BLaER1 (cell line): ENCODE results near the gene MYL7.

Source experiments
- H3K27ac ChIP-seq: shearing (Covaris generic); formaldehyde crosslinking; 2 replicates; pipeline ENCODE4 v1.8.1; 2022
- H3K27me3 ChIP-seq: shearing (Covaris generic); formaldehyde crosslinking; 2 replicates; pipeline ENCODE4 v1.8.1; 2022
- H3K36me3 ChIP-seq: shearing (Covaris generic); formaldehyde crosslinking; 2 replicates; pipeline ENCODE4 v1.8.1; 2022
- H3K4me1 ChIP-seq: shearing (Covaris generic); formaldehyde crosslinking; 2 replicates; pipeline ENCODE4 v1.8.1; 2022
- H3K4me2 ChIP-seq: shearing (Covaris generic); formaldehyde crosslinking; 2 replicates; pipeline ENCODE4 v1.8.1; 2022
- H3K4me3 ChIP-seq: shearing (Covaris generic); formaldehyde crosslinking; 2 replicates; pipeline ENCODE4 v1.8.1; 2022
- H3K9ac ChIP-seq: shearing (Covaris generic); formaldehyde crosslinking; 2 replicates; pipeline ENCODE4 v1.8.1; 2022
- H3K9me3 ChIP-seq: shearing (Covaris generic); formaldehyde crosslinking; 2 replicates; pipeline ENCODE4 v1.8.1; 2022
- H4K20me1 ChIP-seq: shearing (Covaris generic); formaldehyde crosslinking; 2 replicates; pipeline ENCODE4 v1.8.1; 2022
- Cebpa-rat ChIP-seq: shearing (Covaris generic); IDR thresholded peaks from 2 replicates; pipeline ENCODE4 v1.8.1; 2022

MYL7 gene, protein sequence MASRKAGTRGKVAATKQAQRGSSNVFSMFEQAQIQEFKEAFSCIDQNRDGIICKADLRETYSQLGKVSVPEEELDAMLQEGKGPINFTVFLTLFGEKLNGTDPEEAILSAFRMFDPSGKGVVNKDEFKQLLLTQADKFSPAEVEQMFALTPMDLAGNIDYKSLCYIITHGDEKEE

DNA sequence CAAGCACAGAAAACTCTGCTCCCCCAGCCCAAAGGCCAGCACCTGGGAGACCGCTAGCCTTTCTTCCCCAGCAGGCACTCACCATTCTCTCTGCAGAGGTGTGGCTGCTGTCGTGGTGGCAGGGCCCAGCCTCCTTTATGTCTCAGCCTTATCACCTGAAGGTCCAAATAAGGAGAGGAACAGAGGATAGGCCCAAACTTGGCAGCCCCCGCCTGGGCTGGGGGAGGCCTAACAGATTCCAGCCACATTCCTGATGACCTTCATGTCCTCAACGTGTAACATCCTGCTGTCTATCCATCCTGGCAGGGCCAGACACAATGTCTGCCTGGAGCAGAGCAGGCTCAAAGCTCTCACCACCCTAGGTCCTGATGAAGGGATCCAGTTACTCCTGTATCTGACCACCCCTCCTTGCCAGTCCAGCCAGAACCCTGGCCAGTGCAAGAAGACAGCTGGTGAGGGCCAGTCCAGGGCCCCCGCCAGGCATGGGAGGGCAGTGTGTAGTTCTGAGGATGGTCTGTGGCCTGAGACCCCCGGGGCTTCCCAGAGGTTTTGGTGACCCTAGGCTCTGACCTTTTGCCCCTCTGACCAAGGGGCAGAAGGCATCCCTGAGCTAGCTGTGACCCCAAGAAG lies at the start of gene MYL7:
Gene MYL7, minus strand, starts transcription at position 112 of the 630 bp plus-strand sequence. Its CDS starts 27 bp downstream, at position 85.
- no peaks in the 10 kb centered on the region for H4K20me1 ChIP-seq
- H3K9ac ChIP-seq = no peak within 1 kb of the TSS
- peak within 1 kb of the TSS; percentile 59 for H3K4me2 ChIP-seq
- no peaks in the 10 kb centered on the region for H3K36me3 ChIP-seq
- peaks cover 22% of the 10 kb centered on the region for H3K4me1 ChIP-seq
- H3K27me3 ChIP-seq = peaks cover 10% of the 10 kb centered on the region; the same call in 1 of the 2 replicates
- H3K4me3 ChIP-seq = no peak within 1 kb of the TSS
- no peak for TF ChIP-seq Cebpa-rat
- H3K27ac ChIP-seq = no peak within 1 kb of the TSS
- H3K9me3 ChIP-seq = no peaks in the 10 kb centered on the region

DNA sequence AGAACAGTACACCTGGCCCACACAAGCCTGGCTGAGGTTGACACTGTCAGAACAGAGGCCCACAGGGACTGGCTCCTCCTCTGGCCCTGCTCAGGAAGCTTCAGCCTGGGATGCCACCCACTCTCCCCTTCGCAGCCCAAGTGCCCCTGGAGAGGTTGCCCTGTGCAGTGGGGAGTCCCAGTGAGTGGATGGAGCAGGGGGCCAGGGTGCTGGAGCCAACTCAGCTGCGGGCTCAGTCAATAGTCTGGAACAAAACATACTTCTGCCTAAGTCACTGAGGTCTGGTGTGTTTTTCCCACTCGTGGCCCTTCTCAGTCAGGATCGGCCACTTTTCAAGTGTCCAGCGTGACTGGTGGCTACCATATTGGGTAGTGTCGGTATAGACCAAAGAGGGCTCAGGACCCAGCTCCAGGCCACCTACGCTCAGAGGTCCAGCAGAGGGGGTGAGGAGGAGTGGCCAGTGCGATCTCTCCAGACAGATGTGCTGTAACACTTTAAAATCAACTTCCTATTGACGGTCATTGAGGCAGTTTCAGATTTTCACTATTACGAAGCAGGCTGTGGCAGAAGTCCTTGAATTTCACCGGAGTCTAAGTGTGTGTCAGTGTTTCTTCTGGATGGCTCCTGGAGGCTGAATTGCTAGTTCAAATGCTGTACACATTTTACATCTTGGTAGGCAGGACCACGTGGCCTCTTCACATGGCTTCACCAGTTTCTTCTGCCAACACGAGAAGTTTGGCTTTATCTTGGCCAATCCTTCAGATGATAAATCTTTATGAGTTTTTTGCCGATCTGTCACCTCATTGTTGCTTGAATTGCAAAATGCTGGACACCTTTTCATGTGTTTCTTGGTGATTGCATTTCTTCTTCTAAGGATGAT lies 49.1 kb upstream of the MYL7 start:
- Histone ChIP-seq H3K36me3 (no peaks in the 10 kb centered on the region), H3K27me3 (no peaks in the 10 kb centered on the region), H3K4me1 (peaks cover 3% of the 10 kb centered on the region; the same call in 1 of the 2 replicates), H3K4me2 (no peak overlapping the region), H3K27ac (no peak overlapping the region), H3K9me3 (no peaks in the 10 kb centered on the region), H4K20me1 (no peaks in the 10 kb centered on the region), H3K4me3 (no peak overlapping the region), H3K9ac (no peak overlapping the region)
- TF ChIP-seq Cebpa-rat = no peak

DNA sequence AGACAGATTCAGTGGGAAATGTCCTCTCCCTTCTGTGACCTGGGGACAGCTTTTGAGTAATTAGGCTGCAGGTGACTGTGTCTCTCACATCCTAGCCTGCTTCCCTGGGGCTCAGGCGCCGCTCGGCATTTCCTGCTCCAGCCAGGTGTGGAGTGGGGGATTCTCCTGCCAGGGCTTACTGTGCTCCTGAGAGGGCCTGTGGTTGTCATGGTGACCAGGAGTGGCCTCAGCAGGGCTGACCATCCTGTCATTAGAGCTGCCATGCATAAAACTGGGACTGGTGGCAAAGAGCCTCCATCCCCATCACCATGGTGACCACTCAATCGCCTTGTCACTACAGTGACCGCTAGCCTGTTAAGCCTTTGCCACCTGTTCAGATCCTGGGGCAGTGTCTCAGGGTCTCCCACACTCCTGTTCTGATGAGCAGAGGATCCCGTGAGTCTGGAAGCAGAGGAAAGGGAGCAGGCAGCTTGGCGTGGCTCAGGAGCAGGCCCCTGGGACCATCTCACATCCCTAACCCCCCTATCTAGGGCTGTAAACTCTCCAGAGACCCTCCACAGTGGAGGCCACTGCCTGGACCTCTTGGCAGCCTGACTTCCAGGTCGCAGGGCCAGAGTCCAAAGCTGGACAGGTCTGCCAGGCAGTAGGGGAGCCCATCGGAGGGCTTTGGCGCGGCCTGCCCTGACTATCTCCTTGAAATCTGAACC lies 48.3 kb upstream of the MYL7 start, which contains the start of gene GCK:
Gene GCK, minus strand, starts transcription at position 154 of the 707 bp plus-strand sequence. CDS start 486 bp downstream, outside the sequence.
- Histone ChIP-seq H3K4me2 (no peak within 1 kb of the TSS), H3K4me1 (peaks cover 7% of the 10 kb centered on the region; the same call in 1 of the 2 replicates), H3K4me3 (no peak within 1 kb of the TSS), H4K20me1 (no peaks in the 10 kb centered on the region), H3K36me3 (no peaks in the 10 kb centered on the region), H3K27me3 (no peaks in the 10 kb centered on the region), H3K9ac (no peak within 1 kb of the TSS), H3K9me3 (no peaks in the 10 kb centered on the region), H3K27ac (no peak within 1 kb of the TSS)
- no peak for TF ChIP-seq Cebpa-rat

DNA sequence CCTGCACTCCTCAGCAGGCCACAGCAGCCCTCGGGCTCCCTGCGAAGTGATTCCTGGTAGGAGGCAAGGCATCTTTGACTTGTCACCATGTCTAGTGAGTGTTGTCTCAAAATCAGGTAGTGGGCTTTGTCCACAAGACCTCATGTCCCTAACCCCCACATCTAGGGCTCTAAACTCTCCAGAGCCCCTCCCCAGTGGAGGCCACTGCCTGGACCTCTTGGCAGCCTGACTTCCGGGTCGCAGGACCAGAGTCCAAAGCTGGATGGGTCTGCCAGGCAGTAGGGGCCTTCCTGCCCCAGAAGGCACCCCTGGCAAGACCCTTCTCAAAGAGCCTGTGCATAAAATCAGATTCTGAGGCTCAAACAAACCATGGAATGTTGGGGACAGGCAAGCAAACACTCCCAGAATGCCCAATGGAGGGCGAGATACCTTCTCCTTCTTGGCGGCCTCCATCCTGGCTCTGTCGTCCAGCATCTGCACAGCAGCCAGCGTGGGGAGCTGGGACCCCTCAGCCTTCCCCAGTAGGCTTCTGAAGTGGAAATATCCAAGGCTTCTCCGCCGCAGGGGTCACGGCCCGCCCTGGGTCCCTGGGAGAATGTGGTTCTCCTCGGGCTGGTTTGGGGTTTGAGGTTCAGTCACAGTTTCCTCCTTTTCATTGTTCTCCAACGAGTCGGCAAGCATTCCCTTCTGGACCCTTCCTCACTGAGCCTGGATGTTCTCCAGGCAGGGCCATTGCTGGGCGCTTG lies 47.5 kb upstream of the MYL7 start:
- Histone ChIP-seq H3K27ac (no peak overlapping the region), H3K4me1 (peaks cover 7% of the 10 kb centered on the region; the same call in 1 of the 2 replicates), H3K9ac (no peak overlapping the region), H3K27me3 (no peaks in the 10 kb centered on the region), H3K4me2 (no peak overlapping the region), H4K20me1 (no peaks in the 10 kb centered on the region), H3K9me3 (no peaks in the 10 kb centered on the region), H3K4me3 (no peak overlapping the region), H3K36me3 (no peaks in the 10 kb centered on the region)
- no peak for TF ChIP-seq Cebpa-rat

DNA sequence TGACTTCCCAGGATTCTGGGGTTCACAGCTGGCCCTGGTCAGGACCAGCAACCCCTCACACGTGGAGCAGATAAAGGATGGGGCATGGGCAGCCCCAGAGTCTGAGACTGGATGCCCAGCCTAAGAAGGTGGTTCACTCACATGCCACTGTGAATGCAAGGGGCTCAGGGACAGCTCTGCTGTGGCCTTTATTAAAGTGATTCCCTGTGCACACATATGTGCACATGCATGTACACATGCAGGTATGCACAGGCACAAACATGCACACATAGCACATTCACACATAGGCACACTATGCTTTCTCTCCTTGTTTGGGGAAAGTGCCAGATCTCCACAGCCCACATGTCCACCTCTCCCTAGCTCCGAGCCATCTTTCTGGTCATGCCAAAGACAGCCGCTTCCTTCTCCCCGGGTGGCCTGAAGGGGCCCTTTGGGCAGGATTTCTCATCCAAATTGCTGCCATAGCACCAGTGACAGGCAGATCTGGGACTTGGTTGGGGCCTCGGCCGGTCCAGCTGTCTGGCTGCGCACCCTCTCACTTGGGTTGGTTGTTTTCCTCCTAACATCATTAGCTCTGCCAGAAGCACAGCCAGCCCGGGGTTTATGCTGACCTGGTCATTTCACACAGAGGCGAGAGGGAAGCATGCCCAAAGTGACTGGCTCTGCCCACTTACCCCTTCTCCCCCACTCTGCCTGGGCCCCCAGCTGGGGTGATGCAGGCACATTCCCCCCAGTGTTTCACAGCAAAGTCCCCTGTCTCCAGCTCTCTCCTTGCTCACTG lies 46.7 kb upstream of the MYL7 start:
- H3K4me1 ChIP-seq = peaks cover 7% of the 10 kb centered on the region; the same call in 1 of the 2 replicates
- H3K9me3 ChIP-seq = peaks cover 3% of the 10 kb centered on the region
- TF ChIP-seq Cebpa-rat = no peak
- no peak overlapping the region for H3K9ac ChIP-seq
- no peak overlapping the region for H3K4me3 ChIP-seq
- H3K36me3 ChIP-seq = no peaks in the 10 kb centered on the region
- H3K27ac ChIP-seq = no peak overlapping the region
- H3K4me2 ChIP-seq = no peak overlapping the region
- H4K20me1 ChIP-seq = no peaks in the 10 kb centered on the region
- H3K27me3 ChIP-seq = no peaks in the 10 kb centered on the region

DNA sequence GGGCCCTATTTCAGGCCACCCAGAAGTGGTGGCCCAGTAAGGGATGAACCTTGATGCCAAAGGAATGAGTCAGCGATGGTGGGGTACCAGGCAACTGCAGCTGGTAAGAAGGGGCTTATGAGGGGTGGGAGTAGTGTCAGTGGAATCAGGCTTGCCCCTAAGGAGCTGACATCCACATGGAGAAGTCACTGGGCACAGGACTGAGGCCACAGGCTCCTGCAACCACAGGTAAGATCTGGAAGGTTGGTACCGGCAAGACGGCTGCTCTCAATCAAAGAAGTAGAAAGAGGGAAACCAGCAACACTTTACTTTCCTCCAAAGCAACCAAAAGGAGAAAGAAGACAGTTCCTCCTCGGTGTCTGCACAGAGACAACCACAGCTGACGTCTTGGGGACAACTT lies 45.6 kb upstream of the MYL7 start:
- H3K9me3 ChIP-seq = peaks cover 11% of the 10 kb centered on the region
- peaks cover 7% of the 10 kb centered on the region; the same call in 1 of the 2 replicates for H3K4me1 ChIP-seq
- H3K36me3 ChIP-seq = no peaks in the 10 kb centered on the region
- H3K4me3 ChIP-seq = no peak overlapping the region
- H3K9ac ChIP-seq = no peak overlapping the region
- no peaks in the 10 kb centered on the region for H3K27me3 ChIP-seq
- no peak overlapping the region for H3K4me2 ChIP-seq
- H4K20me1 ChIP-seq = no peaks in the 10 kb centered on the region
- H3K27ac ChIP-seq = no peak overlapping the region
- no peak for TF ChIP-seq Cebpa-rat

DNA sequence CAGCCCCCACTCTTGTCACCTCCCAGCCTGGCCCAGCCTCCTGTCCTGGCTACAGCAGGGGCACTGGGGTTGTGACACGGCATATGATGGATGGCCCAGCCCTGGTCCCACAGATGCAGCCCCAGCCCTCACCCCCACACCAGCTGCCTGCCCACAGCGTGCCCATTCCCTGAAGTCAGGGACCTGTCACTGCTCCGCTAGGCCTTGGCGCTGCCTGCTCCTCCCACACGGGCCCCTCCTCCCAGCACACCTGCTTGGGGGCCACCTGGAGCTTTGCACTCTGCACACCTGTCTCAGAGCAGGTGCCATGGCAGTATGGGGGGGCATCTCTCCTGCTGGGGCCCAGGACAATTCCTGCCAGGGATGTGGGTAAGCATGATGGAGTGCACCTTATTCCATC lies 44.6 kb upstream of the MYL7 start:
- Histone ChIP-seq H3K9me3 (peaks cover 13% of the 10 kb centered on the region), H4K20me1 (no peaks in the 10 kb centered on the region), H3K36me3 (no peaks in the 10 kb centered on the region), H3K4me3 (no peak overlapping the region), H3K9ac (no peak overlapping the region), H3K4me1 (peaks cover 7% of the 10 kb centered on the region; the same call in 1 of the 2 replicates), H3K27ac (no peak overlapping the region), H3K4me2 (no peak overlapping the region), H3K27me3 (no peaks in the 10 kb centered on the region)
- TF ChIP-seq Cebpa-rat = no peak

DNA sequence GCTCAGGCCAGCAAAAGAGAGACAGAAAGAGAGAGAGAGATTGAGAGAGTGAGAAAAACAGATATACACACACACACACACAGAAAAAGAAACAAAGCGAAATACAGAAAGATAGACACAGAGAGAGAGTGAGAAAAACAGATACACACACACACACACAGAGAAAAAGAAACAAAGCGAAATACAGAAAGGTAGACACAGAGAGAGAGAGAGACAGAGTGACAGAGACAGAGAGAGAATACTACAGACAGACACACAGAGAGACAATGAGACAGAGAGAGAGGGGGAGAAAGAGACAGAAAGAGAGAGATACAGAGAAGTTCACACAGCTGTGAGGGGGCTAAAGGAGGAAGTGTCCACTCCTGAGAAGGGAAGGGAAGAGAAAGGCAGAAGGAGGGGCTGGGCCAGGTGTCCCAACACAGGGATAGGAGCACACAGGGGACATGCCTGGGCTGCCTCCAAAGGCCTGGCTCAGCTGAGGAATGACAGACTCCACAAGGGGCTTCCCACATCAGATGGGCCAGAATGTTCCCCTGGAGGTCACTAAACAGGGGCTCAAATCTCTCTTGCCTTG lies 43.8 kb upstream of the MYL7 start:
- no peak for TF ChIP-seq Cebpa-rat
- 0 out of 2 replicates have a peak overlapping the region, but pooled peaks have one; percentile 38 for H3K27ac ChIP-seq
- no peaks in the 10 kb centered on the region for H3K36me3 ChIP-seq
- H3K9me3 ChIP-seq = peaks cover 13% of the 10 kb centered on the region
- H3K4me1 ChIP-seq = peaks cover 8% of the 10 kb centered on the region
- no peaks in the 10 kb centered on the region for H3K27me3 ChIP-seq
- 0 out of 2 replicates have a peak overlapping the region, but pooled peaks have one; percentile 34 for H3K9ac ChIP-seq
- H3K4me3 ChIP-seq = no peak overlapping the region
- no peak overlapping the region; the same call in 1 of the 2 replicates for H3K4me2 ChIP-seq
- H4K20me1 ChIP-seq = no peaks in the 10 kb centered on the region
